G401.6 (cell line): Measurements from ENCODE around the gene SERTAD4.
A peak's percentile ranks its signal among the peaks of the same experiment; 100 is the strongest.

Experiments
- FAIRE-seq: peaks from 2 replicates; lab custom pipeline; 2012; peaks lifted over from hg19 to GRCh38; lab: Jason Lieb, UNC

The SERTAD4 gene

DNA sequence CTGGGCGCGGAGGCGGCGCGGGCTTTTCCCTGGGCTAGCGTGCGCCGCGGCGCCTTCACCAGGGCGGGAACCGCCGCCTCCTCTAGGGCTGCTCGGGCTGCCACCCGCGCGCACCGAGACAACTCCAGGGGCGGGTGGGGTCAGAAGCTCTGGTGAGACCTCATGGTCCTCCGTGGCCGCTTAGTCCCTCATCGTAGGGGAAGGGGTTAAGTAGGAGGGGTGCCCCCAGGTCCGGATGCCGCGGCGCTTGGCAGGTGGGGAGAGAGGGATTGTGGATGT lies 559 bp downstream of the SERTAD4 start:
- no peak for FAIRE-seq

DNA sequence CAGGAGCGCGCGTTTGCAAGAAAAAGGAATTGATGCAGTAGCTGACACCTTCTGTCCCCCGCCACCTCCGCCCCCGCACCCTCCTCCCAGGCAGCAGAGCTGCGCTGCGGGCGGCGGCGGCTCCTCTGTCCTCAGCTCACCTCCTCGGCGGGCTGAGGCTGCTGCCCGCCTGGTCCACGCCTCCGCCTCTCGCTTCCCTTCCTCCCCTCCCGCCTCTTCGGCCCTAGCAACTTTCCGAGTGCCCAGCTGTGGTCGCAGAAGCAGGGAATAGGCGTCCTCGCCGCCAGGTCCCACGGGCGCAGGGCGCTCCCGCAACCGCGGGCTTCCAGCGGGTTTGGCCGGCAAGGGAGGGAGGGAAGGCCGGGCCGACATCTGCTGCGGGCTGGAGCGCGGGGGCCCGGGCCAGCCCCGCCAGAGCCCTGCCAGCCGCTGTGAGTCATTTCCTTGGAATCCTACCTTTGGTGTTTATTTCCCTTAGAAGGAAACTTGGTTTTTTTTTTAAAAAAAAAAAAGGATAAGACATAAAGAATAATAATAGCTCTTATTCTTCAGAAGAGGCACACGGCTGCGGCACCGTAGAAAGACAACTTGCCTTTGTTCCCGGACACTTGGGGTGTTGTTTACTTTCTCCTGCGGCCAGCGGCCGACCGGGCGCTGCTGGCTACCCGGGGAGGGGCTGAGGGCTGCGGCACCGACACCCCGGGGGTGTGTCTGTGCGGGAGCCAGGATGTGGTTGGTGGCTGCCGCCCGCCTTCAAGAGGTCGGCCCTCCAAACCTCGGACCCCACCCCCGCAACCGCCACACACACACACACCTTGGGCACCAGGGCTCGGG lies 1.1 kb downstream of the SERTAD4 start:
- peak; percentile 21 for FAIRE-seq

DNA sequence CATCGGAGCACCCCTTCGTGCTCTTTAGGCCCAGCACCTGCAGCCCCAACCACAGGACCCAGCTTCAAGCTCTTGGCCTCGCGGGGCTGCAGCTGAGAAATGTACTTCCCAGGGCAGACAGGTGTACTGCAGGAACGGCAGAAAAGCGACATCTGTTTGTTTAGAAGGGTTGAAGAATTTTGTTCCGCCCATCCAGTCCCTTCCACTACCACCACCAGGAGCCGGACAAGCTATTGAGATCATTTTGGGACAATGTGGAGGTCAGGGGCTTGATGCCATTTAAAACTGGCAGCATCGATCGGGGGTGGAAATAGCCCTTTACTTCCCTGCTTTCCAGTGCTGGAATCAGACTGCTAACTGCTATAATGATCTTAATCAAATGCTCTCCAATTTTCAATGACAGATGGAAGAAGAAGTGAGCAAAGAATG lies 1.7 kb downstream of the SERTAD4 start:
- FAIRE-seq, result no peak

DNA sequence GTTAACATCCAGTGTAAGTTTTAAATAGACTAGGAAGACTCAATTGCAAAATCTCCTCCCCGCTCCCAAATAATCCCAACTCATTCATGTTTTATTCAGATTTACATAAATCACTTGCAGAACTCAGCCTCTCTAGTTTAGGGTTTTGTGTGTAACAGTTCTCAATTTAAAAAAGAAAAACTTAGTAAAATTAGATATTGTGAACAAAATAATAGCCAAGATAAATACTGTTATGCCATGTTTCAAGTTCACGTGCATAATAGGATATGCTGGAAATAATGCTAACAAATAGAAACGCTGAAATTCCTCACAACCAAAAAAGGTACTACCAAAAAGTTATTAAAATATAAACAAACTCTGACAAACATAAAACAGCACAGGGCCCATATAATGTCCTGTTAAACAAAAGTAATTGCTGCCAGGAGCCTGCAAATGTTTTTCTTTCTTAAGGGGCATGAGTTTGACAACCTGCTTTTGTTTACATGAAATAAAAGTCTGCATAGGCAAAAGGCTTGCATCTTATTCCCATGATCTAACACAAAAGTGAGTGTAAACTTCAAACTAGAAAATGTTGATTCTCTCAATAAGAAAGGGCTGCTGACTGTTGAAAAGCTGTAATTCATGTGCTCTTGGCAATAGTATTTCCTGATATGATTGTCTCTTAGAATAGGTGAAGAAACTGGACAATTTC lies 2.9 kb downstream of the SERTAD4 start:
- FAIRE-seq, result peak; percentile 60

DNA sequence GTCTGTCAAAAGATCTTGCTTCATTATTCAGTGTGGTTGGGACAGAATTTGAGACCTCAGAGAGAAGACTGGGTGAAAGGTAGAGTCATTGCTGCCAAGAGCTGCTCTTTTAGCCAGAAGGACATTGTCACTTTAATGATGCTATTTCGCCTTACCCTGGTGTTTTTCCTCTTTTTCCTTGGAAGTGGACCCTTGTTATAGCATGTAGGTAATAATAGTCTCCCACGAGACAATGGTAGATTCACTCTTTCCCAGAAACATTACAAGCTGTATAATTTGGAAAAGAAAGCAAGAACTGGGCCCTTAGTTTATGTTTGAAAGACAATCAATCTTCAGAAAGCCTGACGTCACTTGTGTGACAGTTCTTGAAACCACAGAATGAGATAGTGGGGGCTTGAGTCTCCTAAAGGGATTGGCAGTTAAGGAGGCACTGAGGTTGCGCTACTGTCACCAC lies 3.8 kb downstream of the SERTAD4 start:
- FAIRE-seq, result no peak

DNA sequence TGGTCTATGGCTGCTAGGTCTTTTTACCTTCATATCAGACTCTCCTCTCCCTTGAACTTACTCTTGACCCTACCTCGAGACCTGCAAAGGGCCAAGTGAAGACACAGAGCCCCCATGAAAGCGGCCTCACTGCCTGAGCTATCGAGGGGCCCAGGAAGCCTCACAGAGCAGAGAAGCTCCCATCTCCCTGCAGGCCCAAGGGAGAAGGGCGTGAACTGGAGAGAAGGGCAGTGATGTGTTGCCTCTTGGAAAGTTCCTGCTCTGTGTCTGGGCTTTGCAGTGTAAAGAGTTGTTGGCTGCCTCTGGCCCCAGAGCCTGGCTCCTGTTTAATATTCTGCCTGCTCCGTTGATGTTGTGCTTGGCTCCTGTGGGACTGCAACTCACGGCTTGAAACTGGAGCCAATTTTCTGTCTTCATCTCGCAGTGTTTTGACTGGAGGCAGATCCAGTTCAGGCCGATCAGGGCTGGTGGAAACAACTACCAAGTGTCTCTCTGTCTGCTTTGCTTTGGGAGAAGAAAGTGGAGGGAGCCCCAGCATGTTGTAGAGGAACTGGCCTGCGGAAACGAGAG lies 4.3 kb downstream of the SERTAD4 start:
- peak; percentile 90 for FAIRE-seq

DNA sequence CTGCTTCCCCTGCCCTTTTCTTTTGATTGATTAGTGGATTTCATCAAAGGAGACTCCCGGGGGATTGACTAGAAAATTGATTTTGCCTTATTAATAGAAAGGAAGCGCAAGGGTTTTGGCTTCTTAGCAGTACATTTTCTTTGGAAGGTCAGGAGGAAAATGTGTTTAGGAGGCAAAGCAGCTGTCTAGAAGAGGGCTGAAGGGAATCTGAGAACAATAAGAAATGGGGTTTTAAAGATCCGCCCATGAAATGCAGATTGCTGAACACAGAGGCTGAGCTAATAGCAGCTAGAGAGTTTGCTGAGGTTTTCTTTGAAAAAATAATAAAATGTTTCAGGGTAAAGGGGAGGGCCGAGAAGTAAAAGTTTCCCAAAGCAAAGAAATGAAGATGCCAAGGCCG lies 4.9 kb downstream of the SERTAD4 start:
- peak; percentile 3 for FAIRE-seq

DNA sequence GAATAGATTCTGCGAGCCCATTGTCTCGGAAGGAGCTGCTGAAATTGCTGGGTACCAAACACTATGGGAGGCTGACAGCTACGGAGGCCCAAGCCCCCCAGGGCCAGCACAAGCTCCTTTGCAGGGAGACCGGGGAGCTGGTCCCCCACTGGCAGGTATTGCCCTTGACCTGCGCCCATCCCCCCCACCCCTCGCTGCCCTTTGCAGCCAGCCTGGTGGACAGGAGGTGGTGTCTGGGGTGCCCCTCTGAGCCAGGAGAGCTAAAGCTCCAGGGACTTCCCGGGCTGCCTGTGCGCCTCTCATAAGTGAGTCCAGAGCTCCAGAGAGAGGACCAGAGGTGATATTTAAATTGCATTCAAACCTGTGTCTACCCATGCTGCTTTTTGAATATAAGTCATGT lies 5.4 kb downstream of the SERTAD4 start:
- FAIRE-seq, result no peak

DNA sequence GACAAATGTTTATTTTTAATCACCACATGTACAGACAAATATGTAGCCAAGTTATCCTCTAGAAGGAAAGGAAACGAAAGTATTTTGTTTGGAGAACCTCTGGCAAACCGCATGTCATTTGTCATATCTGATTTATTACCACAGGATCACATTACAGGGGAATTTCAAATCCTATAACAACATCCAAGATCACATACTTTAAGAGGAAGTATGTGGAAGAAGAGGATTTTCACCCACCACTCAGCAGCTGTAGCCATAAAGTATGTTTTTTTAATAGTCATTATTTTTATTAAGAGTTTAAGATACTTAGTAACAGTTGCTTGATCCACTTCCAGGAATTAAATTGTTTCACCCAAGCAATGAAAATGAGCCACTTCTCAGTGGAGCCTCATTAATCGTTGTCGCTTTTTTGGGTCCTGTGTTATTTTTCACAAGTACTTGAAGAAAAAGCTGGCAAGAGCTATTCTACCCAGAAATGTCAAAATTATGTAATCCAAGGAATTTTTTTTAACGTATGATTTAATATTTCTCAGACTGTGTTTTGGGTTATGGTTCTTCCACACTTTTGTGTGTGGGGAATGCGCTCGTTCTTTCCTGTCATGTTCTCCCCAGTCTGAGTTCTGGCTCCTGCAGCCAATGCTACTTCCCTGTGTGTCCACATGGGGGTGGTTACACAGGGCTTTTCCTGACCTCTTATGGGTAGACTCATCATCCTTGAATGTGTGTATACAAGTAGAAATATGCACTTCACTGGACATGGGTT lies 6.9 kb downstream of the SERTAD4 start:
- FAIRE-seq, result peak; percentile 95

DNA sequence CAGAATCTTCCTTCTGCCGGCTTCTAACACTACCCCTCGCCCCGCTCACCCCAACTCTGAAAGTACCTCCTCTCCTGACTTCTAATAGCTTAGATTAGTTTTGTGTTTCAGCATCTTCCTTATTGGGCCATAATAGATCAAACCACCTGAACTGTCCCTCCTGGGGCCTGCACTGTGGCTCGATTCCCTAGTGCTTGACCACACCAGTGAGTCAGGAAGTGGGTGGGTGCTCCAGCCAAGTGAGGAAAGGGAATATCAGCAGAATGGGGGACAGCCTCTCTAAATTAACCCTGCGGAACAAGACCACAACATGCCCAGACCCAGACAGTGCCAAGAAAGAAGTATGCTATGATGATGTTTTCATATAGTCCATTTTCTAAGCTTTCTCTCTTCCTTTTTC lies 8.5 kb downstream of the SERTAD4 start:
- FAIRE-seq, result no peak

DNA sequence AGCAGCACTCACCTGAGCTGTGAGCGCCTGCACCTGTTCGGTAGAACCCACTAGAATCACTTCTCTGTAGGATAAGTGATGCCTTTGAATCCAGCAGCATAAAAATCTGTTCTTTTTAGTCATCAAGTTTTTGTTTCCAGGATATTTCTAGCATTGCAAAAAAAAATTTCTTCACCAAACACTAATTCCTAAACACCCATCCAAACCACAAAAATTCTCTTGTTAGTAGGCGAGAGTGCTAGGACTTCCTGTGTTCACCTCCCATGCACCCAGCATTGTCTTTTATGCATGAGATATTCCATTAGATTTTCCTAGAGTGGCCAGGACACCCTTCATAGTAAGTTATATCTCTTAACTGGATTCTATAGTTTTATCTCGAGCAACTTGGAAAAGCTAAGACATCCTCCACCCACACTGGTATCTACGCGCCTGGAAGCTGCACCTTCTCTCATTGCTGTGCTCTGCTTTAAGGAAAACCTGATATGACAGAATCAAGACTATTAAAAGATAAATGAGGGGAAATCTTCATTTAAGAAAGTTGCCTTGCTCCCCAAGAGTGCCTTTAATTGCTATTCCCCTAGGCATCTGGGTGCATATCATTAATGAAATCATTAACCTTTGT lies 12.3 kb downstream of the SERTAD4 start:
- no peak for FAIRE-seq

DNA sequence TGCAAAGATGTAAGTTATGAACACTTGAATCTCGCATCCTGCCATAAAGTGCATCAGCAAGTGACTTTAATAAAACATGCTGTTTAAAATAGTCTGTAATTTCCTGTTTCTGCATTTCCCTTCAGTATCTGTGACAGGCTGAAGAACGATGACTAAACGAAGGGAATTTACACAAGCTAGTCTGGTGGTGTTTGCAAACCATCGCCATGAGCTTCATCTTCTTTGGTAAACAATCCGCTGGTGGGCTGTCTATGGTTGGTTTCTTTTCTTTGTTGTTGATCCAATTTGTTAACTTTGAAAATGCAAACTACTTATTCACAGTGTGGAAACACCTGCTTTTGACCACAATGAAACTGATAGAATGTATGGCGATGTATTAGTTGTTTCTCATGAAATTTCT lies 13.9 kb downstream of the SERTAD4 start:
- no peak for FAIRE-seq

DNA sequence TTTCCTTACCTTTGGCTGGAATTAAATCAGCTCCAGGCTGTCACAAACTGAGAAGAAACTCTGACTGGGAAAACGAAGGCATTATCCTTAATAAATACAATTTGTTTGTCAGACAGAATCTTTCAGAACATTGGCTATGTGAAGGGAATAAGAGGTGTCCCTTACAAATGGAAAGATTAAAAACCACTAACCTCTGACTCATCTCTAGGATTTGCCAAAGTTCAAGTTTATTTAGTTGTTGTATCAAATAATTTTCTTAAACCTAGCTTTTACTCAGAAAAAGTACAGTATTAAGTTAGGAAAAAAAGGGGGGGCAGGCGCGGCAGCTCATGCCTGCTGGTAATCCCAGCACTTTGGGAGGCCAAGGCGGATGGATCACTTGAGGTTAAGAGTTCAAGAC lies 15.7 kb downstream of the SERTAD4 start:
- peak; percentile 11 for FAIRE-seq

DNA sequence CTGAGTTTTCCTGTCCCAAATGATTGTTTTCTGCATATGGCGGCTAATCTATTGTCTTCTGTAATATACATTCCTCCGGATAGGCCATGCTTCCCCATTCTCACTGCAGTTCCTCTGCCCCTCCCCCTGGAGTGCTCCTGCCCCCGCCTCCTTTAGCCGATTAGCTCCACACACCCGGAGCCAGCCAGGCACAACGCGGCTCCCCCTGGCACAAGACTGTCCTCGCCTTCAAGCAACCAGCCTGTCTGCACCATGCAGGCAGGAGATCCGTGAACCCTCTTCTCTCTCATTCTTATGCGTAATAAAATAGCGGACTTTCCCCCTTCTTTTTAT lies 18.0 kb downstream of the SERTAD4 start:
- peak; percentile 86 for FAIRE-seq

DNA sequence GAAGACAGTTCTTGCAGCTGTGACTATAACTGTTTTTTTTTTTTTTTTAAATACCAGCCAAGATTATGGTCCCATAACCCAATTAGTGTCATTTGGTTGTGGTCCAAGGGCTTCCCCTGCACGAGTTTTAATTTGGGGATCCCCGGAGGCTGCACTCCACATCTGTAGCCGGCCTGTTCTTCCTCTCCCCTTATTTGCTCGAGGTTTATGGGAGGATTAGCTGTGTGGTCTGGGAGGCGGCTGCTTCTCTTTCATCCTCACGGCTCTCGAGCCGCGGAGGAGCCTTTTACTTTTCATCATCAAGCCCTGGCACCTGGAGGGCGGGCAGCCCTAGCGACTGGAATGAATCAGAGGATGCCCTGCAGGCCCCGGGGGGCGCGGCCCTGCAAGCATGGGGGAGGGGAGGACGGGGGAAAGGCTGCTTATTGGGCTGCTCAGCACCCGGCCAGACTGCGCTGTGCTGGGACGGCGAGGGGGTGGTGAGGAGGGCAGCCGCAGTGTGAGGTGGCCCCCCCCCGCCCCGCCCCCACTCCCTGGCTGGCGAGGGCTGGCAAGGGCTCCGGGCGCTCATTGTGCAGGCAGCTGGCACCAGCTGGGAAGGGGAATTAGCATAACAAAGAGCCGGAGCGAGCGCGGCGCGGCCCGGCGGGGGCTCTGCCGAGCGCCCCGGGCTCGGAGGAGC lies 18.5 kb downstream of the SERTAD4 start:
- no peak for FAIRE-seq

DNA sequence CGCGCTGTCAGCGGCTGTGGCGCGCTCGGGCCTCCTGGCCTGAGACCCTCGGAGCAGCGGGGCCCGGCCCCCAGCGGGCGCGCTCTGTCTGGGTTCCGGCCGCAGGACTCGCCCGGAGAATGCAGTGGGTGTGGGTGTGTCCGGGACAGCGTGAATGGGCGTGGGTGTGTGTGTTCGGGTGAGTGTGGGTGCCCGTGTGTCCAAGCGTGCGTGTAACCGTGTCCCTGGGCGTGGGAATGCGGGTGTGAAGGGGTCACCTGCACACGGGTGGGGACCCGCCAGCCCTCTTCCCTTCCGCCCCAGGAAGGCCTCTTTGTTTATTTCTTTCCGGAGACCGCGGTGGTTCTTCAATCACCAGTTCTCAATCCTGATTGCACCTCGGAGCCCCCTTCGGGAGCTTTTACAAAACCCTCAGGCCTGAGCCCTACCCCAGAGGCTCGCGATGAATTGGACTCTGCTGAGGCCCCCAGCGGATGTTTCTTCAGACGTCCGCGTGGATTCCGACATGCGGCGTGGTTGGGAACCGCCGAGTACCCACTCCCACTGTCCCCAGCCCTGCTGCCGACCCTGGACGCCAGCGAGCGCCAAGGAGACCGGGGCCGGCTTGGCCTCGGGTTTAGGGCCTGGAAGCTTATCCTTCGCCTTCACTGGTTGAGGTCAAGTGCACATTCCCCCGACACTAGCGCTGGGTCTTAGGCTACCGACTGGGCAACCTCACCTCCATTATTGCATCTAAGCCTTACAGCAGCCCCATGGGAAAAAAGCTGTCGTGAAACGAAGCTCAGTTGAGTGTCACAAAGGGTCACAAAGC lies 19.3 kb downstream of the SERTAD4 start:
- FAIRE-seq, result no peak

DNA sequence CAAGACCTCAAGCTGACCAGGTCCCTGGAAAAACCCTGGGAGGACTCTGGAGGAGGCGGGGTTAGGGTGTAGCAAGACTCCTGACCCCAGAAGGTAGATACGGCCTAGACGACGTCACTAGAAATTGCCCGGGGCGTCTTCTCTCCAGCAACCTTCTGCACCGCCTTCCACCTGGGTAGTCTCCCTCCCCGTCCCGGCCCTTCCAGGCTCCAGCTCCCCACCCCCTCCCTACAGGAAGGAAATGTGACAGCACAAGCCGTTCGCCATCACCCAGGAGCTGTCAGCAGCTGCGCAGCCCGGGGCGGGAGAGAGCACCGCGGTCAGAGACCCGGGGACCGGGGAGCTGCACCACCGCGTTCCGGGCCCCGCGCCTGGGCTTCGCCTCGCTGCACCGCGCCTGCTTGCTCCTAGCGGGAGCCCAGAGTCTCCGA lies 20.0 kb downstream of the SERTAD4 start:
- peak; percentile 96 for FAIRE-seq

DNA sequence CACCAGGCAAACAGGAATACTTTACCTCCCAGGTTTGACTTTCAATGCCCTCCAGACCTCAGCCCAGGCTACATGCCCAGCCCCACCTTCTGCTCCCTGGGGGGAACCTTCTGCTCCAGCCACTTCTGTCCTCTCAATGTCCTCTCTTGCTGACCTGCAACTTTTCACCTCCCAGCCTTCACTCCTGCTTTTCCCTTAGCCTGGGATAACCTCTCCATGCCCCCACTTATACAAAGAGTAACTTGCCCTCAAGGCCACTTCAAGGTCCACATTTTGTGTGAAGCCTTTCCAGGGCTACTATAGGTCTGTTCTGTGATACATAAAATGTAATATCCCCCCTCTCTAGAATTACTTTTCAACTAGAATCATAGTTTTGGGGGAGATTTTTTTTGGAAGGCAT lies 21.7 kb downstream of the SERTAD4 start:
- FAIRE-seq, result no peak

DNA sequence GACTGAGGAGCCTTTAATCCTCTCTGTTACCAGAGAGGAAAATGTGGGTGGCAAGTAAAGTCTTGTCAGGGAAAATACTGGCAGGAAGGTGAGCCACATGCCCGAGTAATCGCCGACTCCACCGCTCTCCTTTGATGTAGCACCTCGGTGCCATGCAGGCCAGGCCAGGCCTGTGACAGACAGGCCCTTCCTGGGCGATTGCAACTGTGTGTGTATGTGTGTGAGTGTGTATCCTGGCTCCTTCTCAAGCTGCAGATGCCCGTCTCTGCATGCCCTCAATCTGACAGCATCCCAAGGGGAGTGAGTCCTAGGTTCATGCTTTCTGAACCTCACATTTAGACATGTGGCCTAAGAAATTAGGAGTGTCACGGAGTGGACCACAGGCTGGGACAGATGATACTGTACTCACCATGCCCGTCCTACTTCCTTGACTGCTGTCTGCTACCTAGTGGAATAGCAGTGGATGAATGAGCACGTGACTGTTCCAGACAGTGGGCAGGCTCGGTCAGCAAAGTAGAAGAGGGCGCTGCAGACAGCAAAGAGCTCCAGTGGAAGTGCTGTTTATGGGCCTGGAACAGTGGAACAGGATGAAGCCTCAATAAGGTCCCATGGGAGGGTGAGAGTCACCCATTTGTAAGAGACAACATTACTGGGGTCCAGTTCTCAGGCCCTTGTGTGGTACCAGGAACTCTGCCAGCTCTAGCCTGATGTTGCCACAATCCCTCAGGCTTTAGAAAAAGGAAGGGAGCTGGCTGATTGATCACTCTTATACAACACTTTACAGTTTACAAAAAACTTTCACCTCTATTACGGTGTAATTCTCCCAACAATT lies 25.3 kb downstream of the SERTAD4 start:
- FAIRE-seq, result no peak

DNA sequence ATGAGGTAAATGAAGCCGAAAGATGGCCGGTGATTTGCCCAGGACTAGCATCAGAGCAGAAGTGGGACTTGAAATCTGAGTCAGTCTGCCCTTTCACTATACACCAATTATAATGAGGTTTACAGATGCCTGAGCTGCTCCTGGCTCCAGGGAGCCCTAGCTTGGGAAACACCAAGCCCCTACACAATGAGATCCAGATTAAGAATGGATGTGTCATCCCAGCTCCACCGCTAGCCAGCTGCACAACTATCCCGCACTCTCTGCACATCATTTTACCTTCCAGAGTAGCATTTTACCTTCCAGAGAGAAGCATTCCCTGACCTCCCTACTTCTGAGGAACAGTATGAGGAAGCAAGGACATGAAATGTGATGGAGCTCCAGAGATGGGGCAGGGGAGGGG lies 27.0 kb downstream of the SERTAD4 start:
- no peak for FAIRE-seq
